ENCODE measurements around the gene ZNF423. TPM values are rescaled to one million over a fixed set of nuclear protein-coding genes. Genes with fewer than 3 reads are reported as not detected.

ZNF423 gene
- total RNA-seq, 1 donor from 2014 or later: 10.6 TPM

DNA sequence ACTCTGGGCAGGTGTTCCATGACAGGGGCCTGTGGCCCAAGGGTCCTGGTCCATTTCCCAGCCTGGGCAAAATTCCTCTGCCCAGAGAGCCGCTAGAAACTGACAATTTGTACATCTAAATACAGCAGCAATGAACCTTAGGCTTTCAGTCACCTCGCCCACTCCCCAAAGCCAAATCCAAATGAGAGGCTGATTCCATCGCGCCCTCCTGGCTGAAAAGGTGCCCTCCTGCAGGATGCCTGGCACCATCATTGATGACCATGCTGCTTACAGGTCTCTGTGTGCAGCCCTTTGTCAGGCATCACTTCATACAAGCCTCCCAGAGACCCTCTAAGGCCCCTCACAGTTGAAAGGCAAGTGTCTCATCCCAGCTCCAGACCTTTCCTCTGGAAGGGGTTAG is 367.6 kb downstream of the ZNF423 start:
- no peak overlapping the region for H3K27ac ChIP-seq (ENCODE audit: low read depth, low read length)
- no peak overlapping the region for H3K4me3 ChIP-seq (ENCODE audit: insufficient read depth, low read depth, low read length)
- H3K9ac ChIP-seq (ENCODE audit: low read length): no peak overlapping the region
- Mint-ChIP-seq H3K36me3 (ENCODE audit: low read depth, unreplicated experiment) (peaks cover 4% of the 10 kb centered on the region), H3K27me3 (ENCODE audit: low read depth, unreplicated experiment) (peaks cover 8% of the 10 kb centered on the region), H3K27ac (ENCODE audit: unreplicated experiment) (no peak overlapping the region), H3K4me3 (ENCODE audit: unreplicated experiment) (no peak overlapping the region), H3K4me1 (ENCODE audit: low read depth, unreplicated experiment) (no peaks in the 10 kb centered on the region), H3K9me3 (ENCODE audit: unreplicated experiment) (no peaks in the 10 kb centered on the region)
- FAIRE-seq: no peak
- no peaks in the 10 kb centered on the region for H4K20me1 ChIP-seq (ENCODE audit: insufficient read depth, low read length)
- no peaks in the 10 kb centered on the region for H3K79me2 ChIP-seq (ENCODE audit: insufficient read depth, low read length)
- TF ChIP-seq, protein P1, sequence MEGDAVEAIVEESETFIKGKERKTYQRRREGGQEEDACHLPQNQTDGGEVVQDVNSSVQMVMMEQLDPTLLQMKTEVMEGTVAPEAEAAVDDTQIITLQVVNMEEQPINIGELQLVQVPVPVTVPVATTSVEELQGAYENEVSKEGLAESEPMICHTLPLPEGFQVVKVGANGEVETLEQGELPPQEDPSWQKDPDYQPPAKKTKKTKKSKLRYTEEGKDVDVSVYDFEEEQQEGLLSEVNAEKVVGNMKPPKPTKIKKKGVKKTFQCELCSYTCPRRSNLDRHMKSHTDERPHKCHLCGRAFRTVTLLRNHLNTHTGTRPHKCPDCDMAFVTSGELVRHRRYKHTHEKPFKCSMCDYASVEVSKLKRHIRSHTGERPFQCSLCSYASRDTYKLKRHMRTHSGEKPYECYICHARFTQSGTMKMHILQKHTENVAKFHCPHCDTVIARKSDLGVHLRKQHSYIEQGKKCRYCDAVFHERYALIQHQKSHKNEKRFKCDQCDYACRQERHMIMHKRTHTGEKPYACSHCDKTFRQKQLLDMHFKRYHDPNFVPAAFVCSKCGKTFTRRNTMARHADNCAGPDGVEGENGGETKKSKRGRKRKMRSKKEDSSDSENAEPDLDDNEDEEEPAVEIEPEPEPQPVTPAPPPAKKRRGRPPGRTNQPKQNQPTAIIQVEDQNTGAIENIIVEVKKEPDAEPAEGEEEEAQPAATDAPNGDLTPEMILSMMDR (IDR thresholded peaks at IDR 0.05; ENCODE audit: insufficient read depth, low read depth, low read length): no peak
- no peak for TF ChIP-seq EZH2 (IDR thresholded peaks at IDR 0.05; ENCODE audit: insufficient read depth, low read length)
- peaks cover 3% of the 10 kb centered on the region for H3K4me1 ChIP-seq (ENCODE audit: insufficient read depth, low read length)
- no peak for DNase-seq (ENCODE audit: low read depth)
- H3K27me3 ChIP-seq (ENCODE audit: insufficient read depth, low read length): no peaks in the 10 kb centered on the region
- H2AFZ ChIP-seq (ENCODE audit: low read depth, low read length): no peak overlapping the region
- H3K36me3 ChIP-seq (ENCODE audit: insufficient read depth, low read length): no peaks in the 10 kb centered on the region
- no peaks in the 10 kb centered on the region for H3K9me3 ChIP-seq (ENCODE audit: insufficient read depth, low read depth, low read length)
- H3K4me2 ChIP-seq (ENCODE audit: low read length): no peak overlapping the region

DNA sequence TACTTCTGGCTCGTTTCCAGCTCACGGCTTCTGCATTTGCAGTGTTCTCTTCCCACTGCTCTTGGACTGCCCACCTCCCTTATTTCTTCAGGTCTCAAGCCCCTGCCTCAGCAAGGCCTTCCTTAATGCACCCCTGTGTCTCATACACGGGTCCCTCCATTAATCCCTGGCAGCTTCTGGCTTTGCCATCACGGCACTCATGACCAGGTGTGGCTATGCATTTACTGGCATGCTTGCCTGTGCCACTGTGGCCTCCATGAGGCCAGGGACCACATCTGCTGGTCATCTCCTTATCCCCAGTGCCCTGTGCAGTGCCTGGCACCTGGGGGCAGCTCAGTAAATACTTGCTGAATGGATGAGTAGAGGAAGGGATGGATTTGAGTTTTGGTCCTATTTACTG is 368.2 kb downstream of the ZNF423 start:
- Mint-ChIP-seq H3K36me3 (ENCODE audit: low read depth, unreplicated experiment) (peaks cover 4% of the 10 kb centered on the region), H3K9me3 (ENCODE audit: unreplicated experiment) (no peaks in the 10 kb centered on the region), H3K27me3 (ENCODE audit: low read depth, unreplicated experiment) (peaks cover 9% of the 10 kb centered on the region), H3K4me1 (ENCODE audit: low read depth, unreplicated experiment) (no peaks in the 10 kb centered on the region), H3K27ac (ENCODE audit: unreplicated experiment) (no peak overlapping the region), H3K4me3 (ENCODE audit: unreplicated experiment) (no peak overlapping the region)
- Histone ChIP-seq H3K36me3 (ENCODE audit: insufficient read depth, low read length) (no peaks in the 10 kb centered on the region), H4K20me1 (ENCODE audit: insufficient read depth, low read length) (no peaks in the 10 kb centered on the region), H3K27ac (ENCODE audit: low read depth, low read length) (no peak overlapping the region), H3K9me3 (ENCODE audit: insufficient read depth, low read depth, low read length) (no peaks in the 10 kb centered on the region), H2AFZ (ENCODE audit: low read depth, low read length) (no peak overlapping the region), H3K9ac (ENCODE audit: low read length) (no peak overlapping the region), H3K4me3 (ENCODE audit: insufficient read depth, low read depth, low read length) (no peak overlapping the region), H3K4me2 (ENCODE audit: low read length) (no peak overlapping the region), H3K27me3 (ENCODE audit: insufficient read depth, low read length) (no peaks in the 10 kb centered on the region), H3K4me1 (ENCODE audit: insufficient read depth, low read length) (peaks cover 3% of the 10 kb centered on the region), H3K79me2 (ENCODE audit: insufficient read depth, low read length) (no peaks in the 10 kb centered on the region)
- no peak for TF ChIP-seq EZH2 (IDR thresholded peaks at IDR 0.05; ENCODE audit: insufficient read depth, low read length)
- TF ChIP-seq, protein P1 (IDR thresholded peaks at IDR 0.05; ENCODE audit: insufficient read depth, low read depth, low read length): no peak
- FAIRE-seq (no peak), DNase-seq (ENCODE audit: low read depth) (no peak)

DNA sequence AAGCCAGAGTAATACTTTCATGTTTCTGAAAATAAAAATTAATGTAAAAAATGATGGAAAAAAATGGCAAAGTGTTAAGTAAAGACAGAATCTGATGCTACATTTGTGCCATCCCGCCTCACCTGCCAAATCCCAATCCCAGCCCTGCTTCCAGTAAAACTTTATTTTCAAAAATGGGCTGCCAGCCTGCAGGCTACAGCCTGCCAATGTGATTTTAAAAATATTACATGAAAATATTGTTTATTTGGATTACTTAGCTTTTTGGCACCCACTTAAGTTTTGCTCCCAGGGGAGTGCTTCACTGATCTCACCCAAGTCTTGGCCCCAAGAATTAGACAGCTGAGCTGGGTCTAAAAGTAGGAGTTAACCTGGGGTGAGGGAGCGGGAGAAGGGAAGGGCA is 369.5 kb downstream of the ZNF423 start:
- no peak overlapping the region for H2AFZ ChIP-seq (ENCODE audit: low read depth, low read length)
- no peaks in the 10 kb centered on the region for H4K20me1 ChIP-seq (ENCODE audit: insufficient read depth, low read length)
- FAIRE-seq (no peak), DNase-seq (ENCODE audit: low read depth) (no peak)
- Mint-ChIP-seq H3K27ac (ENCODE audit: unreplicated experiment) (no peak overlapping the region), H3K36me3 (ENCODE audit: low read depth, unreplicated experiment) (peaks cover 4% of the 10 kb centered on the region), H3K4me1 (ENCODE audit: low read depth, unreplicated experiment) (no peaks in the 10 kb centered on the region), H3K27me3 (ENCODE audit: low read depth, unreplicated experiment) (peaks cover 15% of the 10 kb centered on the region), H3K4me3 (ENCODE audit: unreplicated experiment) (no peak overlapping the region), H3K9me3 (ENCODE audit: unreplicated experiment) (no peaks in the 10 kb centered on the region)
- H3K27ac ChIP-seq (ENCODE audit: low read depth, low read length): no peak overlapping the region
- no peaks in the 10 kb centered on the region for H3K9me3 ChIP-seq (ENCODE audit: insufficient read depth, low read depth, low read length)
- H3K79me2 ChIP-seq (ENCODE audit: insufficient read depth, low read length): no peaks in the 10 kb centered on the region
- H3K4me1 ChIP-seq (ENCODE audit: insufficient read depth, low read length): no peaks in the 10 kb centered on the region
- no peak overlapping the region for H3K9ac ChIP-seq (ENCODE audit: low read length)
- no peaks in the 10 kb centered on the region for H3K36me3 ChIP-seq (ENCODE audit: insufficient read depth, low read length)
- TF ChIP-seq EZH2 (IDR thresholded peaks at IDR 0.05; ENCODE audit: insufficient read depth, low read length): no peak
- TF ChIP-seq, protein P1 (IDR thresholded peaks at IDR 0.05; ENCODE audit: insufficient read depth, low read depth, low read length): no peak
- H3K27me3 ChIP-seq (ENCODE audit: insufficient read depth, low read length): peaks cover 3% of the 10 kb centered on the region
- H3K4me3 ChIP-seq (ENCODE audit: insufficient read depth, low read depth, low read length): no peak overlapping the region
- H3K4me2 ChIP-seq (ENCODE audit: low read length): no peak overlapping the region

All from astrocyte (in vitro differentiated cells and primary cell).